KOPT-K1 (cell line): ENCODE data around the gene DDAH1.

Experiments used
- H3K27ac ChIP-seq: fragments of 200-600 bp; sonication (generic); 2 replicates; pipeline ENCODE4 v1.5.1; 2016; ENCODE audit warnings: antibody characterized with exemption, mild to moderate bottlenecking, low read depth, low read length; ENCODE audit not compliant: poor library complexity, severe bottlenecking
- H3K36me3 ChIP-seq: fragments of 200-600 bp; sonication (generic); 2 replicates; pipeline ENCODE4 v1.5.1; 2017; ENCODE audit warnings: antibody characterized with exemption, mild to moderate bottlenecking, low read length, moderate library complexity; ENCODE audit not compliant: insufficient read depth
- H3K9me3 ChIP-seq: fragments of 200-600 bp; sonication (generic); 2 replicates; pipeline ENCODE4 v1.5.1; 2017; ENCODE audit warnings: antibody characterized with exemption, low read length, mild to moderate bottlenecking; ENCODE audit not compliant: insufficient read depth, poor library complexity, severe bottlenecking

DDAH1 gene

DNA sequence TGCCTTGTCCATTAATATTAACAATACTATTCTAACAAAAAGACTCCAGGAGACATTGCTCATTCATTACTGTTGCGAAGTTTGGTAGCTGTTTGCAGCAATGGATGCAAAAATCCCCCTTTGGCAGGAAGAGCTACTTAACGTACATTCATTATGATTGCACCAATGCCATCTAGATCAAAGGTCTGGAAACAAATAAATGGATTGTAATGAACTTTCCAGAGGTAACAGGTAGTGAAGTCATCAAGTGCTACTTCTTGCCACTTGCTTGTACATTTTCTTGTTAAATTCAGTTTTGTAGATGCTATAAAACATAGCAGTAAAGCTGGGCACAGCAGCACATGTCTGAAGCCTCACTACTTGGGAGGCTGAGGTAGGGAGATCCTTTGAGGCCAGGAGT is 93.9 kb downstream of the DDAH1 start:
- H3K36me3 ChIP-seq: no peaks in the 10 kb centered on the region
- no peak overlapping the region for H3K27ac ChIP-seq
- no peaks in the 10 kb centered on the region for H3K9me3 ChIP-seq

DNA sequence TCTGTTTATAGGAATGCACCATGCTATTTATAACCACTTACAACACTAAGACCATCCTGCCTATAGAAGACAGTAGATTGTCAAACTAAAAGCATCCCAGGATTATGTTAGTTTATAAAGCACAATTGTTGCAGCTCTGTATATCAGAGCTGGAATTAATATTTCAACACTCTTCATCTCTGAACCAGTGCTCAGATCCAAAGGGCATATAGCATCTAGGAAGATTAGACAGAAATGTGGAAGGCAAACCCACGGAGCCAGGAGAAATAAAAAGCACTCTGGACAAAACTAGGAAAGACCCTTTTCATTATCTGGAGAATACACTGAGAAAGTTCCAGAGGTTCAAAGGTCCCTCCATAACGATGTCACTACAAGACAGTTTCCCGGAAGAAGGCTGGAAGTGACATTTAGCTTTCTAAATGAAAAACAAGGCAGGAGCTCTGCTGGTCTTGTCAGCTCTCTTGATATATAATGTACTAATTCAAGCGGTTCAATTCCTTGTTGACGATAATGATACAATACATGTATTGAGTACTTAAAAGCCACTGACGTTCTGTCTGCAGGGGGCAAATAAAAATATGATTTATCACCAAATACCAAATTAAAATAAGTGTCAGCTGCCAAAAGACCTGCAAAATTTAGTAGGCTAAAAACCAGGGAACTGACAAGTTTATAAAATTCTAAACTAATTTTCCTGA is 96.7 kb downstream of the DDAH1 start:
- Histone ChIP-seq H3K9me3 (no peaks in the 10 kb centered on the region), H3K36me3 (no peaks in the 10 kb centered on the region), H3K27ac (no peak overlapping the region)

DNA sequence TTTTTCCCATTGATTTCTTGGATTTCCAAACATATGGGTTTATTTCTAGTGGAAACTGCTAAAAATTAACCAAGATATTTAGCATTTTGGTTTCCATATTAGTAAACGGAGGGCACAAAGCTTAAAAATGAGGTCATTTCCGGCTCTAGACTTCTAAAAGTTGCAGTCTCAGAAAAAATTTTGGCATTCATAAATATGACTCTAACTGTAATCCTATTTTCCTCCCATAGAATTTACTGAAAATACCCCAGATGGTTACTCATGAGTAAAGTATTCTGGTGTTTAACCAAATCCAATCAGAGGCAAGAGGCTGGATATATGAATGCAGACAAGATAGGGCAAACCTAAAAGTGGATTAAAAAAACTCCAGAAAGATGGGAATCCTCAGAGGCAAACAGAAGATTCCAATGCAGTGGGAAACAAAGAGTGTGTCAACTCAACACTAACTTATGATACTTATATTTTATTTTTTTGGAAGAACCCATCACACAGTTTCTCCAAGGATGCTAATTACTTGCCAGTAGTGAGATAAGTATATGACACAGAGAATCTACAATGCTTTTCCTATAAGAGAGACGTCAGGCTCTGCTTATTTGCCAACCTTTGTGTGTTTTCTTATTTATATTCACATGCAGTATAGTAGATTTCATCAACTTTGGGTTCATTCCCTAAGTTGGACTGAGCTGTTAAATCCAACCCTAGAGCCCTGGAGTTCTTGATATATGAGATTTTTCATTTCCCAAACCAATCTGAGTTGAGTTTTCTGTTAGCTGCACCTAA is 98.4 kb downstream of the DDAH1 start:
- Histone ChIP-seq H3K36me3 (no peaks in the 10 kb centered on the region), H3K9me3 (no peaks in the 10 kb centered on the region), H3K27ac (no peak overlapping the region)

DNA sequence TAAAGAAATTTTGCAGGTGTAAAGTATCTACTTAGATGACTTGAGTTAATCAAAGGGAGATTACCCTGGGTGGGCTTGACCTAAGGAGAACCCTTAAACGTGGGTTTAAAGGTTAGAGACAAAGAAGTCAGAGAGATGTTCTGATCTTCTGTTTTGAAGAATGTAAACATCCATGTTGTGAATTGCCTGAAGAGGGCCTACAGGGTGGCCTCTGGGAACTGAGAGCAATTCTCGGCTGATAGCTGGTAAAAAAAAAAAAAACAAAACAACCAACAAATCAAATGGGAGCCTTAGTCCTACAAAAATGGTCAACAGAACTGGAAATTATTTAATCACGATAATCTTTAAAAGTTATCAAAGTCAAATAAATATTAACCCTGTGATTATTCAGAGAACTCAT is 99.1 kb downstream of the DDAH1 start:
- Histone ChIP-seq H3K36me3 (no peaks in the 10 kb centered on the region), H3K9me3 (no peaks in the 10 kb centered on the region), H3K27ac (no peak overlapping the region)

DNA sequence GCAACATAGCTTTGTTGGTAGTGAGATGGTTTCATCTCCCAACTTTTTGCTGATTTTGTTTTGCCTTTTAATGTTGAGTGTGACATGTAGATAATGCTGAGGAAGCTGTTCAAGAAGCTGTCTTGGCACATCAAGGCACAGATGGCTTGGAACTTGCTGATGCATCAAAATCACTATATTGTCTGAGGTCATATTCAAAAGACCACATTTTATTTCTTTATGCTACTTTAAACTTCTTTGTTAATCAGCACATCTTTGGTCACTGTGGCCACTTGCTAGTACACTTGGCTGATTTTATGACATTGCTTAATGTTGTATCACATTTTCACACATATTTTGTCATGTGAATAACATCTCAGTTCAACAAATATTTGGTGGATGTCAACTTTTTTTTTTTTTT is 101.4 kb downstream of the DDAH1 start:
- no peaks in the 10 kb centered on the region for H3K36me3 ChIP-seq
- no peak overlapping the region for H3K27ac ChIP-seq
- no peaks in the 10 kb centered on the region for H3K9me3 ChIP-seq

DNA sequence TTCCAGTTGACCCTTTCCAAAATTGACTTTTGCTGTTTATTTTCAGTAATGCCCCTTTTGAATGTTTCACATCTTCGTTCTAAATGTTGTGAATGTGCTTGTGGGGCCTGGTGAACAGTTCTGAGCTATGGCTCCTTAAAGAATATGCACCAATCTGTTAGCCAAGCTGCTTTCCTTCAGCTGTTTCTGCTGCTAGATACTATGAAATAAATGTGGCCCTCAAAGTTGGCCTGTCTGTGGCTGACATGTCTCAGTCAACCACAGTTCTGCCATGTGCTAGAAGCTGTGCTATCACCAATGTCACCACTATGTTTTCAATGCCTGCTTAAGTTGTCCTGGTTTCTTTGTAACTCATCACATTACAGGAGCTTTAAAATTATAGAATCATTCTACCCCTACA is 101.9 kb downstream of the DDAH1 start:
- Histone ChIP-seq H3K9me3 (no peaks in the 10 kb centered on the region), H3K27ac (no peak overlapping the region), H3K36me3 (no peaks in the 10 kb centered on the region)

- no peaks in the 10 kb centered on the region for H3K9me3 ChIP-seq
- H3K36me3 ChIP-seq: no peaks in the 10 kb centered on the region
- H3K27ac ChIP-seq: no peak overlapping the region
Observed at GRCh38 chr1:85361606-85362296, 103.2 kb downstream of the DDAH1 start.

DNA sequence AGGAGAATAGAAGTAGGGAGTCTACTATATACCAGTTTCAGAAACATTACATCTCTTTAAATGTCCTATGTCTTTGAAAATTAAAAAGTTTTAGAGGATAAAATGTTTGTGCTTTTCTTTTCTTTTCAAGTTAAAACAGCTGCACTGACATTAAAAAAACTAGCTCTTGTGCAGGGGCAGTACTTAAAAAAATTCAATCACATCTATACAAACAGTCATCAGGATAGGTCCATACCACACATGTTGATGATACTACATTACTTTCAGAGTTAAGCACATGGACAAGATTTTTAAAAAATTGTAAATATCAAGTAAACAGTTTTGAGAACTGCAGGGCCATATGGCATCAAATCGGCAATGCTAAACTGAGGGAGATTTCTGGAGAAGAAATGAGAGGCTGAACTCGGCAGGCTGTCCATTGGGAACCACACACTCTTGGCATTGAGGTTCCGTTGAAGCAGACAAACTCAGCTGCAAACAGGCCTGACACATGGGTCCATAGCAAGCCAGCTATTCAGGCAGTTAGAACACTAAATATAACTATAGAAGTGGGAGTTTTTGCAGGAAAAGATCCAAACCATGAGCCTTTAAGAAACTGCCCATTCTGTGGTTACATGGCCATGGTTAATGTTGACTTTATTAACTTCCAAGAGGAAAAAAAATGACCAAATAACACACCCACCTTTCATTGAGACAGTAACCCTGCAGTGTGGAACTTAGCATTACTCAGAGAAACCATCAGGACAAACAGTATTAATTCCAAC is 104.0 kb downstream of the DDAH1 start:
- Histone ChIP-seq H3K36me3 (no peaks in the 10 kb centered on the region), H3K27ac (no peak overlapping the region)

GRCh38 chr1:85359874-85360721 is 104.9 kb downstream of the DDAH1 start:
- H3K27ac ChIP-seq: no peak overlapping the region
- H3K36me3 ChIP-seq: no peaks in the 10 kb centered on the region

More for the DNA sequence above, 104.0 kb downstream of the DDAH1 start:
- H3K9me3 ChIP-seq: no peaks in the 10 kb centered on the region

DNA sequence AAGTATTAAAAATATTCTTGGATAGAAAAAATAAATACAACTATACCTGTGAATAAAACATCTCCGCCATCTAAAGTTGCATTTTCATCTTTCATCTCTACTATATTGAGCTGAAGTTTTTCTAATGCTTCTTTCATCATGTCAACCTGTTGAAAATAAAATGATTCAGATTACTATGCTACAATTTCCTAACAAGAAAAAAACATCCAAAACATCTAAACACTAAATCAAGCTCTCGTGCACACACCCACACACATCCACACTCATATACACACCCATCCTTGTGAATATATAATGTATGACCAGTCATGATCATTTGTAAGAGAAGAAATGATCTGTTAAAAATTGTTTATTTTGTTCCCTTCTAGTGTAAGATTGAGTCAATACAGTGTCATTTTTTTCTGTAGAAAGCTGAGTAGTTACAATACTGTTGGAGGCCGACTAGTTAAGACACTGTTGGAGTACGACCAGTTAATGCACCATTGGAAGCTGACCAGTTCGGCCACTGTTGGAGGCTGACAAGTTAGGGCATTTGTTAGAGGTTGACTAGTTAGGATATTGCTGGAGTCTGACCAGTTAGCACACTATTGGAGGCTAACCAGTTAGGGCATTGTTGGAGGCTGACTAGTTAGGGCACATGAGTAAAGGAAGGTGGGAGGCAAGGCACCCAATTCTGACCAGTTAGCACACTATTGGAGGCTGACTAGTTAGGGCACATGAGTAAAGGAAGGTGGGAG is 106.1 kb downstream of the DDAH1 start:
- Histone ChIP-seq H3K9me3 (no peaks in the 10 kb centered on the region), H3K27ac (no peak overlapping the region), H3K36me3 (no peaks in the 10 kb centered on the region)

More at GRCh38 chr1:85359874-85360721, 104.9 kb downstream of the DDAH1 start:
- no peaks in the 10 kb centered on the region for H3K9me3 ChIP-seq

DNA sequence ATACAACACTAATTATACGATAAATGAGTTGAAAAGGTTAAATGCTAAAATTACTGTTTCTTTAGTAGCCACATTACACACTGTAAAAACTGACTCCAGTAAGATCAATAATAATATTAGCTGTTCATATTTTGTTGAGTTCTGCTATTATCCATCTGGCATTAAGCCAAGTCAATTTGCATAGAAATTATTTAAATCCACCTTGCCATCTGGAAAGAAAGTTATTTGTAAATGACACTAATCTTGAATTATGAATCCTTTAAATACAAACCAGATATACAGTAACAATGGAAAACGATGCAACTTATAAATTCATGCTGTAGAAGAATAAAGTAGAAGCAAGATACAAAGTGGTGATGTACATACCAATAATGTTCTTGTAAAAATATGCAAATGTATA is 107.1 kb downstream of the DDAH1 start:
- H3K27ac ChIP-seq: no peak overlapping the region
- no peaks in the 10 kb centered on the region for H3K36me3 ChIP-seq
- no peaks in the 10 kb centered on the region for H3K9me3 ChIP-seq

DNA sequence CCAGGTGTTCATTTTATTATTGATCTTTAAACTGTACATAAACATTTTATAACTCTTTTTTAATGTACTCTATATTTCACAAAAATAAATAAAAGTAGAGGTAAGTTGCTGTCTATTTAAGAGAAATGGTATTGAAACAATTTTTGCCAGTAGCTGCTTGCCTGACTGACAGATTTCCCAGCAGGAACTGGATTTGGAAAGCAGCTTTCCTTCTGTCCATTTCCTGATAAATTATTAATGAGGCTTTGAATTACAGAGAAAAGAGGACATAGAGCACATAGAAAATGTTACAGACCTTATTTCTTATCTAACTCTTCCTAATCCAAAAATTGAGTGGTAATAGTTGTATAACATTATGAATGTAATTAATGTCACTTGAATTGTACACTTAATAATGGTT is 108.8 kb downstream of the DDAH1 start:
- Histone ChIP-seq H3K36me3 (no peaks in the 10 kb centered on the region), H3K9me3 (no peaks in the 10 kb centered on the region), H3K27ac (no peak overlapping the region)

DNA sequence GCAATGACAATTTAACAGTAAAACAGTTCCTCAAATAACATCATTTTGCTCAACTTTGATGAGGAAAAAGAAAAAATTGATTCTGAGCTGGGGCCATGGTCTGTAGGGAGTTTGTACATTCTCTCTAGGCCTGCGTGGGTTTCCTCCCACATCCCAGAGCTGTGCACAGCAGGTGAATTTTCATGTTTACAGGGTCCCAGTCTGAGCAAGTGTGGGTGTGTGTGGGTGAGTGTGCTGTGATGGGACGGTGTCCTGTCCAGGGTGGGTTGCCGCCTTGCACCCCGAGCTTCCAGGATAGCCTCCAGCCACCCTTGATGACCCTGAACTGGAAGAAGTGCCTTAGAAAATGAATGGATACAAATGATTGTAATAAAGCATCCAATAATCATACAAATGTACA is 112.9 kb downstream of the DDAH1 start:
- no peaks in the 10 kb centered on the region for H3K9me3 ChIP-seq
- no peaks in the 10 kb centered on the region for H3K36me3 ChIP-seq
- no peak overlapping the region for H3K27ac ChIP-seq
